ENCODE results near the gene RAB17.

Gene RAB17

GRCh38 chr2:237576974-237577373 is 13.6 kb downstream of the RAB17 start:
- Histone ChIP-seq H3K36me3 (ENCODE audit: control insufficient read depth in 1 of 2, insufficient read depth in 2 of 2, low read length in 2 of 2) (peaks cover 0 to 17% of the 10 kb centered on the region in 2 donors), H3K9me3 (ENCODE audit: control insufficient read depth in 1 of 2, low read length in 2 of 2) (no peaks in the 10 kb centered on the region), H3K4me1 (ENCODE audit: control insufficient read depth in 1 of 2, insufficient read depth in 2 of 2, low read length in 2 of 2) (peaks cover 0 to 13% of the 10 kb centered on the region in 2 donors), H3K4me3 (ENCODE audit: low read depth in 1 of 2, low read length in 2 of 2) (no peak overlapping the region), H3K27ac (ENCODE audit: low read depth, low read length) (no peak overlapping the region), H3K9ac (ENCODE audit: low read depth in 1 of 2, low read length in 2 of 2) (no peak overlapping the region), H3K27me3 (ENCODE audit: control insufficient read depth in 1 of 2, insufficient read depth in 2 of 2, low read length in 2 of 2) (no peaks in the 10 kb centered on the region)

- no peak overlapping the region for H3K9ac ChIP-seq (ENCODE audit: low read depth in 1 of 2, low read length in 2 of 2)
- H3K27ac ChIP-seq (ENCODE audit: low read depth, low read length), result no peak overlapping the region
- no peaks in the 10 kb centered on the region for H3K27me3 ChIP-seq (ENCODE audit: control insufficient read depth in 1 of 2, insufficient read depth in 2 of 2, low read length in 2 of 2)
Measured at GRCh38 chr2:237575869-237576862, 14.4 kb downstream of the RAB17 start.

GRCh38 chr2:237574894-237575868 is 15.4 kb downstream of the RAB17 start:
- Histone ChIP-seq H3K4me1 (ENCODE audit: control insufficient read depth in 1 of 2, insufficient read depth in 2 of 2, low read length in 2 of 2) (peaks cover 0 to 13% of the 10 kb centered on the region in 2 donors), H3K4me3 (ENCODE audit: low read depth in 1 of 2, low read length in 2 of 2) (no peak overlapping the region), H3K27me3 (ENCODE audit: control insufficient read depth in 1 of 2, insufficient read depth in 2 of 2, low read length in 2 of 2) (no peaks in the 10 kb centered on the region), H3K9me3 (ENCODE audit: control insufficient read depth in 1 of 2, low read length in 2 of 2) (no peaks in the 10 kb centered on the region), H3K36me3 (ENCODE audit: control insufficient read depth in 1 of 2, insufficient read depth in 2 of 2, low read length in 2 of 2) (peaks cover 0 to 13% of the 10 kb centered on the region in 2 donors), H3K27ac (ENCODE audit: low read depth, low read length) (no peak overlapping the region), H3K9ac (ENCODE audit: low read depth in 1 of 2, low read length in 2 of 2) (no peak overlapping the region)

More at GRCh38 chr2:237575869-237576862, 14.4 kb downstream of the RAB17 start:
- Histone ChIP-seq H3K4me3 (ENCODE audit: low read depth in 1 of 2, low read length in 2 of 2) (no peak overlapping the region), H3K36me3 (ENCODE audit: control insufficient read depth in 1 of 2, insufficient read depth in 2 of 2, low read length in 2 of 2) (peaks cover 0 to 13% of the 10 kb centered on the region in 2 donors), H3K4me1 (ENCODE audit: control insufficient read depth in 1 of 2, insufficient read depth in 2 of 2, low read length in 2 of 2) (peaks cover 0 to 13% of the 10 kb centered on the region in 2 donors), H3K9me3 (ENCODE audit: control insufficient read depth in 1 of 2, low read length in 2 of 2) (no peaks in the 10 kb centered on the region)

DNA sequence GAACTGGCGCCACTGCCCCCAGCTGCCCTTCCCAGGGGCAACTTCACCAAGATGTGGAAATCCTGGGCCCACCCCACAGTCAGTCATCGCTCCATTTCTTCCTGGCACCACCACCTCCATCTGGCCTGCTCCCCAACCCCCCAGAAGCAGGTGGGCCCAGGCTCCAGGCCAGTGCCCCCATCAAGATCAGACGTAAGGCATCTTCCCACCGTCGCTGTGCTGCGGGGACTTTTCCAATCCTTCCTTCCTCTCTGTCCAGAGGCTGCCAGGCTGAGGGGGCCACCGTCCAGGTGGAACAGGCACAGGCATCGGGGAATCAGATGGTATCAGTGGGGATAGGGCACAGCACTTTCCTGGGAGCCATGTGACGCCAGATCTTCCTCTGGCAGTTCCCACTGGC is 16.1 kb downstream of the RAB17 start:
- Histone ChIP-seq H3K27me3 (ENCODE audit: control insufficient read depth in 1 of 2, insufficient read depth in 2 of 2, low read length in 2 of 2) (no peaks in the 10 kb centered on the region), H3K9ac (ENCODE audit: low read depth in 1 of 2, low read length in 2 of 2) (no peak overlapping the region), H3K27ac (ENCODE audit: low read depth, low read length) (no peak overlapping the region), H3K4me1 (ENCODE audit: control insufficient read depth in 1 of 2, insufficient read depth in 2 of 2, low read length in 2 of 2) (peaks cover 0 to 13% of the 10 kb centered on the region in 2 donors), H3K4me3 (ENCODE audit: low read depth in 1 of 2, low read length in 2 of 2) (no peak overlapping the region), H3K36me3 (ENCODE audit: control insufficient read depth in 1 of 2, insufficient read depth in 2 of 2, low read length in 2 of 2) (peaks cover 0 to 13% of the 10 kb centered on the region in 2 donors), H3K9me3 (ENCODE audit: control insufficient read depth in 1 of 2, low read length in 2 of 2) (no peaks in the 10 kb centered on the region)

DNA sequence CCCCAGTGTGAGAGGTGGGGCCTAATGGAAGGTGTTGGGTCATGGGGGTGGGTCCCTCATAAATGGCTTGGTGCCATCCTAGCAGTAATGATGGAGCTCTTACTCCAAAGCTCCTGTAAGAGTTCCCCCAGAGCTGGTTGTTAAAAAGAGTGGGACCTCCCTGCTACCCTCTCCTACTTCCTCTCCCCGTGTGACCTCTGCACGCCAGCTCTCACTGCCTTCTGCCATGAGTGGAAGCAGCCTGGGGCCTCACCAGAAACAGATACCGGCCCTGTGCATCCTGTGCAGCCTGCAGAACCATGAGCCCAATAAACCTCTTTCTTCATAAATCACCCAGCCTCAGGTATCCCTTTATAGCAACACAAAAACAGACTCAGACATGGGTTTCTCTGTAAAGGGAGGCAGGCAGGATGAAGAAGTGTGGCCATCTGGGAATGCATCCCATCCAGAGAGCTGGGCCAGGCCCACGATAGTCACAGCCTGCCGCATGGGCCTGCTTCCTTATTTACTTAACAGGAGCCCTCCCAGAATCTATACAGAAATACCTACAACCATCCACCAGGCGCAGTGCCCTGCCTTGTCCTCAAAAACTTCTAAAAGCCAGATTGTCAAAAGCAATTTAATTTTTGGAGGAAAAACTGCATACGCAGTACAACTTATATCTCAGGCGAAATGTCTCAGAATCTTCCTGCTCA is 16.7 kb downstream of the RAB17 start:
- Histone ChIP-seq H3K27me3 (ENCODE audit: control insufficient read depth in 1 of 2, insufficient read depth in 2 of 2, low read length in 2 of 2) (no peaks in the 10 kb centered on the region), H3K4me1 (ENCODE audit: control insufficient read depth in 1 of 2, insufficient read depth in 2 of 2, low read length in 2 of 2) (peaks cover 0 to 13% of the 10 kb centered on the region in 2 donors), H3K4me3 (ENCODE audit: low read depth in 1 of 2, low read length in 2 of 2) (no peak overlapping the region), H3K36me3 (ENCODE audit: control insufficient read depth in 1 of 2, insufficient read depth in 2 of 2, low read length in 2 of 2) (peaks cover 0 to 13% of the 10 kb centered on the region in 2 donors), H3K9ac (ENCODE audit: low read depth in 1 of 2, low read length in 2 of 2) (no peak overlapping the region), H3K9me3 (ENCODE audit: control insufficient read depth in 1 of 2, low read length in 2 of 2) (peaks cover 0 to 2% of the 10 kb centered on the region in 2 donors), H3K27ac (ENCODE audit: low read depth, low read length) (no peak overlapping the region)

- Histone ChIP-seq H3K36me3 (ENCODE audit: control insufficient read depth in 1 of 2, insufficient read depth in 2 of 2, low read length in 2 of 2) (peaks cover 0 to 10% of the 10 kb centered on the region in 2 donors), H3K9ac (ENCODE audit: low read depth in 1 of 2, low read length in 2 of 2) (no peak overlapping the region), H3K4me1 (ENCODE audit: control insufficient read depth in 1 of 2, insufficient read depth in 2 of 2, low read length in 2 of 2) (peaks cover 0 to 13% of the 10 kb centered on the region in 2 donors), H3K4me3 (ENCODE audit: low read depth in 1 of 2, low read length in 2 of 2) (no peak overlapping the region), H3K27ac (ENCODE audit: low read depth, low read length) (no peak overlapping the region), H3K9me3 (ENCODE audit: control insufficient read depth in 1 of 2, low read length in 2 of 2) (peaks cover 0 to 4% of the 10 kb centered on the region in 2 donors), H3K27me3 (ENCODE audit: control insufficient read depth in 1 of 2, insufficient read depth in 2 of 2, low read length in 2 of 2) (no peaks in the 10 kb centered on the region)
Measured at GRCh38 chr2:237572742-237573101, 17.8 kb downstream of the RAB17 start.

GRCh38 chr2:237572021-237572741 is 18.4 kb downstream of the RAB17 start:
- Histone ChIP-seq H3K9me3 (ENCODE audit: control insufficient read depth in 1 of 2, low read length in 2 of 2) (peaks cover 0 to 4% of the 10 kb centered on the region in 2 donors), H3K4me3 (ENCODE audit: low read depth in 1 of 2, low read length in 2 of 2) (no peak overlapping the region), H3K9ac (ENCODE audit: low read depth in 1 of 2, low read length in 2 of 2) (peak overlapping the region in 1 of 2 donors; percentile 34), H3K27me3 (ENCODE audit: control insufficient read depth in 1 of 2, insufficient read depth in 2 of 2, low read length in 2 of 2) (no peaks in the 10 kb centered on the region), H3K36me3 (ENCODE audit: control insufficient read depth in 1 of 2, insufficient read depth in 2 of 2, low read length in 2 of 2) (peaks cover 0 to 5% of the 10 kb centered on the region in 2 donors), H3K27ac (ENCODE audit: low read depth, low read length) (no peak overlapping the region), H3K4me1 (ENCODE audit: control insufficient read depth in 1 of 2, insufficient read depth in 2 of 2, low read length in 2 of 2) (peaks cover 0 to 13% of the 10 kb centered on the region in 2 donors)

GRCh38 chr2:237571551-237571950 is 19.0 kb downstream of the RAB17 start:
- peaks cover 0 to 13% of the 10 kb centered on the region in 2 donors for H3K4me1 ChIP-seq (ENCODE audit: control insufficient read depth in 1 of 2, insufficient read depth in 2 of 2, low read length in 2 of 2)
- H3K27me3 ChIP-seq (ENCODE audit: control insufficient read depth in 1 of 2, insufficient read depth in 2 of 2, low read length in 2 of 2), result no peaks in the 10 kb centered on the region
- H3K4me3 ChIP-seq (ENCODE audit: low read depth in 1 of 2, low read length in 2 of 2), result no peak overlapping the region
- H3K9me3 ChIP-seq (ENCODE audit: control insufficient read depth in 1 of 2, low read length in 2 of 2), result peaks cover 0 to 4% of the 10 kb centered on the region in 2 donors
- H3K9ac ChIP-seq (ENCODE audit: low read depth in 1 of 2, low read length in 2 of 2), result no peak overlapping the region
- no peaks in the 10 kb centered on the region for H3K36me3 ChIP-seq (ENCODE audit: control insufficient read depth in 1 of 2, insufficient read depth in 2 of 2, low read length in 2 of 2)
- no peak overlapping the region for H3K27ac ChIP-seq (ENCODE audit: low read depth, low read length)

- no peak overlapping the region for H3K9ac ChIP-seq (ENCODE audit: low read depth in 1 of 2, low read length in 2 of 2)
- peaks cover 0 to 4% of the 10 kb centered on the region in 2 donors for H3K9me3 ChIP-seq (ENCODE audit: control insufficient read depth in 1 of 2, low read length in 2 of 2)
- H3K27ac ChIP-seq (ENCODE audit: low read depth, low read length), result no peak overlapping the region
- no peaks in the 10 kb centered on the region for H3K36me3 ChIP-seq (ENCODE audit: control insufficient read depth in 1 of 2, insufficient read depth in 2 of 2, low read length in 2 of 2)
- peaks cover 0 to 13% of the 10 kb centered on the region in 2 donors for H3K4me1 ChIP-seq (ENCODE audit: control insufficient read depth in 1 of 2, insufficient read depth in 2 of 2, low read length in 2 of 2)
- no peak overlapping the region for H3K4me3 ChIP-seq (ENCODE audit: low read depth in 1 of 2, low read length in 2 of 2)
- H3K27me3 ChIP-seq (ENCODE audit: control insufficient read depth in 1 of 2, insufficient read depth in 2 of 2, low read length in 2 of 2), result no peaks in the 10 kb centered on the region
Measured at GRCh38 chr2:237570776-237571335, 19.7 kb downstream of the RAB17 start.

Measured in duodenal mucosa (tissue), 2 donors.